ENCODE measurements around the gene FRY.

DNA sequence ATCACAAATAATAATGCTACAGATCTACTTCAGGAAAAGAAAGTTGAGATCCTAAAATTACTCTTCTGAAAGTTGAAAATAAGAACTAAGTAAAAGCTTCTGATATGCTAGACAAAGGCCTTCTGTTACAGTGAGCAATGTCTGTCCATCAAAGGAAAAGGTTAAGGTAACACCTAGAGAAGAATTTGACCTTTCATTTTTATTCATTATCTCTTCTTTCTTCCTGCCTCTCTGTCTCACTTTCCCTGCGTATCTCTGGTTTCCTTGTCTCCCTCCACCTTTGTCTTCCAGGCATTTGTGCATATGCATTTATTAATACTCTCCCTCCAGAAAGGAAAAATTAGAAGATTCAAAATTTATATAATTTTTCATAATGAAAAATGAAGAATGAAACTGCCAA, 234.6 kb downstream of the FRY start:
- TF ChIP-seq, protein P1, sequence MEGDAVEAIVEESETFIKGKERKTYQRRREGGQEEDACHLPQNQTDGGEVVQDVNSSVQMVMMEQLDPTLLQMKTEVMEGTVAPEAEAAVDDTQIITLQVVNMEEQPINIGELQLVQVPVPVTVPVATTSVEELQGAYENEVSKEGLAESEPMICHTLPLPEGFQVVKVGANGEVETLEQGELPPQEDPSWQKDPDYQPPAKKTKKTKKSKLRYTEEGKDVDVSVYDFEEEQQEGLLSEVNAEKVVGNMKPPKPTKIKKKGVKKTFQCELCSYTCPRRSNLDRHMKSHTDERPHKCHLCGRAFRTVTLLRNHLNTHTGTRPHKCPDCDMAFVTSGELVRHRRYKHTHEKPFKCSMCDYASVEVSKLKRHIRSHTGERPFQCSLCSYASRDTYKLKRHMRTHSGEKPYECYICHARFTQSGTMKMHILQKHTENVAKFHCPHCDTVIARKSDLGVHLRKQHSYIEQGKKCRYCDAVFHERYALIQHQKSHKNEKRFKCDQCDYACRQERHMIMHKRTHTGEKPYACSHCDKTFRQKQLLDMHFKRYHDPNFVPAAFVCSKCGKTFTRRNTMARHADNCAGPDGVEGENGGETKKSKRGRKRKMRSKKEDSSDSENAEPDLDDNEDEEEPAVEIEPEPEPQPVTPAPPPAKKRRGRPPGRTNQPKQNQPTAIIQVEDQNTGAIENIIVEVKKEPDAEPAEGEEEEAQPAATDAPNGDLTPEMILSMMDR (conservative IDR thresholded peaks at IDR 0.05; ENCODE audit: low read depth, low read length) = no peak
- no peak for TF ChIP-seq EZH2phosphoT487 (IDR thresholded peaks at IDR 0.05; ENCODE audit: borderline replicate concordance, low read length)

Measured in PC-3 (cell line).